ENCODE measurements around the gene PLN. TPM values are rescaled to one million over a fixed set of nuclear protein-coding genes. Genes with fewer than 3 reads are reported as not detected.

The PLN gene
- total and polyA plus RNA-seq, 2 experiments from 2014 or later: 187 to 603 TPM

GRCh38 chr6:118594877-118595276 is 46.8 kb downstream of the PLN start:
- no peak overlapping the region for H3K27ac ChIP-seq
- H3K27me3 ChIP-seq: no peaks in the 10 kb centered on the region
- peaks cover 4% of the 10 kb centered on the region for H3K4me1 ChIP-seq (ENCODE audit: low read depth)
- DNase-seq (ENCODE audit: low read depth in 1 of 2, low spot score in 1 of 2): no peak
- no peak for TF ChIP-seq CTCF (IDR thresholded peaks at IDR 0.05; ENCODE audit: low read depth, low read length)
- no peaks in the 10 kb centered on the region for H3K36me3 ChIP-seq
- no peaks in the 10 kb centered on the region for H3K9me3 ChIP-seq (ENCODE audit: low read depth)
- no peak overlapping the region for H3K4me3 ChIP-seq

- Histone ChIP-seq H3K9me3 (ENCODE audit: low read depth) (no peaks in the 10 kb centered on the region), H3K27me3 (no peaks in the 10 kb centered on the region), H3K4me3 (no peak overlapping the region), H3K36me3 (no peaks in the 10 kb centered on the region), H3K27ac (no peak overlapping the region), H3K4me1 (ENCODE audit: low read depth) (peaks cover 4% of the 10 kb centered on the region)
- DNase-seq (ENCODE audit: low read depth in 1 of 2, low spot score in 1 of 2): no peak
- TF ChIP-seq CTCF (IDR thresholded peaks at IDR 0.05; ENCODE audit: low read depth, low read length): no peak
Observed at GRCh38 chr6:118596774-118597320, 48.8 kb downstream of the PLN start.

- DNase-seq (ENCODE audit: low read depth in 1 of 2, low spot score in 1 of 2): no peak
- Histone ChIP-seq H3K36me3 (no peaks in the 10 kb centered on the region), H3K9me3 (ENCODE audit: low read depth) (no peaks in the 10 kb centered on the region), H3K4me3 (no peak overlapping the region), H3K27ac (peak overlapping the region; percentile 33), H3K27me3 (no peaks in the 10 kb centered on the region), H3K4me1 (ENCODE audit: low read depth) (peaks cover 4% of the 10 kb centered on the region)
- no peak for TF ChIP-seq CTCF (IDR thresholded peaks at IDR 0.05; ENCODE audit: low read depth, low read length)
Observed at GRCh38 chr6:118597636-118598035, 49.5 kb downstream of the PLN start.

- no peaks in the 10 kb centered on the region for H3K27me3 ChIP-seq
- peak overlapping the region; percentile 33 for H3K27ac ChIP-seq
- no peak for TF ChIP-seq CTCF (IDR thresholded peaks at IDR 0.05; ENCODE audit: low read depth, low read length)
- H3K36me3 ChIP-seq: no peaks in the 10 kb centered on the region
- no peak for DNase-seq (ENCODE audit: low read depth in 1 of 2, low spot score in 1 of 2)
- no peak overlapping the region for H3K4me3 ChIP-seq
- H3K9me3 ChIP-seq (ENCODE audit: low read depth): no peaks in the 10 kb centered on the region
- peaks cover 4% of the 10 kb centered on the region for H3K4me1 ChIP-seq (ENCODE audit: low read depth)
Observed at GRCh38 chr6:118598324-118598723, 50.2 kb downstream of the PLN start.

- H3K4me3 ChIP-seq: no peak overlapping the region
- no peak for DNase-seq (ENCODE audit: low read depth in 1 of 2, low spot score in 1 of 2)
- peaks cover 4% of the 10 kb centered on the region for H3K4me1 ChIP-seq (ENCODE audit: low read depth)
- no peaks in the 10 kb centered on the region for H3K27me3 ChIP-seq
- TF ChIP-seq CTCF (IDR thresholded peaks at IDR 0.05; ENCODE audit: low read depth, low read length): no peak
- H3K36me3 ChIP-seq: no peaks in the 10 kb centered on the region
- no peaks in the 10 kb centered on the region for H3K9me3 ChIP-seq (ENCODE audit: low read depth)
- no peak overlapping the region for H3K27ac ChIP-seq
Observed at GRCh38 chr6:118602300-118602699, 54.2 kb downstream of the PLN start.

- H3K27ac ChIP-seq: no peak overlapping the region
- TF ChIP-seq CTCF (IDR thresholded peaks at IDR 0.05; ENCODE audit: low read depth, low read length): no peak
- H3K36me3 ChIP-seq: no peaks in the 10 kb centered on the region
- H3K27me3 ChIP-seq: no peaks in the 10 kb centered on the region
- no peaks in the 10 kb centered on the region for H3K4me1 ChIP-seq (ENCODE audit: low read depth)
- H3K4me3 ChIP-seq: no peak overlapping the region
- H3K9me3 ChIP-seq (ENCODE audit: low read depth): no peaks in the 10 kb centered on the region
- DNase-seq (ENCODE audit: low read depth in 1 of 2, low spot score in 1 of 2): no peak
Observed at GRCh38 chr6:118603372-118603771, 55.3 kb downstream of the PLN start.

Data from cardiac muscle cell (in vitro differentiated cells and primary cell).